Keratinocyte (primary cell): ENCODE data around the gene SBSN. TPM values are rescaled to one million over a fixed set of nuclear protein-coding genes. Genes with fewer than 3 reads are reported as not detected.
A peak's percentile ranks its signal among the peaks of the same experiment; 100 is the strongest.

Experiments
- DNase-seq: peaks from one replicate; pipeline ENCODE4 v3.0.0-alpha.2; 2011; ENCODE audit warnings: low read depth, missing footprints, low spot score
- FAIRE-seq: peaks from 2 replicates; lab custom pipeline; 2011; peaks lifted over from hg19 to GRCh38; lab: Jason Lieb, UNC
- H2AFZ ChIP-seq: 2 replicates; pipeline ENCODE4 v1.6.0; 2012; ENCODE audit warnings: low read length, control low read depth, inconsistent platforms; ENCODE audit not compliant: control insufficient read depth
- H3K27ac ChIP-seq: 2 replicates; pipeline ENCODE4 v1.5.1; 2011; ENCODE audit warnings: low read length; ENCODE audit not compliant: control insufficient read depth, insufficient read depth
- H3K27me3 ChIP-seq: 3 replicates; pipeline ENCODE4 v1.6.0; 2011; ENCODE audit warnings: low read length; ENCODE audit not compliant: control insufficient read depth, insufficient read depth; ENCODE audit errors: extremely low read depth
- H3K36me3 ChIP-seq, 2 experiments: 2 replicates in 1 of 2; 3 replicates in 1 of 2; pipeline ENCODE4 v1.5.1; 2011; ENCODE audit warnings: low read length in 2 of 2, mild to moderate bottlenecking in 1 of 2; ENCODE audit not compliant: control insufficient read depth in 2 of 2, insufficient read depth in 2 of 2; ENCODE audit errors: extremely low read depth in 1 of 2
- H3K4me1 ChIP-seq: 3 replicates; pipeline ENCODE4 v1.5.1; 2011; ENCODE audit warnings: low read length; ENCODE audit not compliant: control insufficient read depth, insufficient read depth; ENCODE audit errors: extremely low read depth
- H3K4me2 ChIP-seq: 3 replicates; pipeline ENCODE4 v1.6.0; 2011; ENCODE audit warnings: low read depth, low read length; ENCODE audit not compliant: control insufficient read depth, insufficient read depth; ENCODE audit errors: extremely low read depth
- H3K4me3 ChIP-seq, 3 experiments: fragments of 200-600 bp in 1 of 3; sonication (generic) in 1 of 3; 2 replicates in 2 of 3; 3 replicates in 1 of 3; pipeline ENCODE4 v1.5.1; 2011 to 2016; ENCODE audit warnings: low read length in 3 of 3, mild to moderate bottlenecking in 3 of 3, control low read depth in 2 of 3, inconsistent platforms in 1 of 3, low read depth in 1 of 3, mixed read lengths in 1 of 3, mixed run types in 1 of 3, moderate library complexity in 1 of 3; ENCODE audit not compliant: control insufficient read depth in 2 of 3, insufficient read depth in 2 of 3; ENCODE audit errors: extremely low read depth in 1 of 3
- H3K79me2 ChIP-seq: 2 replicates; pipeline ENCODE4 v1.6.0; 2012; ENCODE audit warnings: low read length; ENCODE audit not compliant: control insufficient read depth, insufficient read depth
- H3K9ac ChIP-seq: 3 replicates; pipeline ENCODE4 v1.6.0; 2011; ENCODE audit warnings: low read length; ENCODE audit not compliant: control insufficient read depth, insufficient read depth; ENCODE audit errors: extremely low read depth
- H3K9me1 ChIP-seq: 3 replicates; pipeline ENCODE4 v1.6.0; 2011; ENCODE audit warnings: low read length; ENCODE audit not compliant: control insufficient read depth, insufficient read depth; ENCODE audit errors: extremely low read depth
- H3K9me3 ChIP-seq: 2 replicates; pipeline ENCODE4 v1.5.1; 2012; ENCODE audit warnings: low read depth, low read length; ENCODE audit not compliant: control insufficient read depth
- H4K20me1 ChIP-seq: 3 replicates; pipeline ENCODE4 v1.6.0; 2011; ENCODE audit warnings: low read length; ENCODE audit not compliant: control insufficient read depth, insufficient read depth; ENCODE audit errors: extremely low read depth
- CTCF ChIP-seq, 3 experiments: IDR thresholded peaks in 1 of 3; conservative IDR thresholded peaks in 1 of 3; optimal IDR thresholded peaks in 1 of 3; 2 replicates in 2 of 3; 3 replicates in 1 of 3; pipeline versions ENCODE3 to v1.5.1; 2011; ENCODE audit warnings: low read length in 3 of 3, mild to moderate bottlenecking in 3 of 3, moderate library complexity in 2 of 3, control low read depth in 1 of 3, inconsistent platforms in 1 of 3; ENCODE audit not compliant: insufficient read depth in 2 of 3; ENCODE audit errors: extremely low read depth in 1 of 3
- EZH2 ChIP-seq: IDR thresholded peaks from one replicate; pipeline ENCODE4 v1.6.1; 2012; ENCODE audit warnings: inconsistent platforms, mild to moderate bottlenecking, low read length, moderate library complexity
- dilution Hi-C: fragments of 300-500 bp; cut with MboI; formaldehyde crosslinking; loops from one replicate; pipeline ENCODE4 v1.7.0; 2020; ENCODE audit warnings: low sequenced_read_pairs; ENCODE audit not compliant: extremely low pct_ligation_motif_present
- polyA plus RNA-seq, 5 experiments: library from polyadenylated mRNA; depleted of rRNA in 3 of 5; stranded (reverse) in 3 of 5; stranded (forward) in 1 of 5; unstranded in 1 of 5; fragments of >200 nt; gene quantifications; 1 replicate in 1 of 5; 2 replicates in 3 of 5; 3 replicates in 1 of 5; pipeline versions ENCODE4 v1.2.1 to v1.2.3, GENCODE V29; 2011 to 2012; ENCODE audit warnings: missing spikeins in 2 of 5, low read depth in 1 of 5, low replicate concordance in 1 of 5

Gene SBSN
- polyA plus RNA-seq, 1 donor (not counting 4 experiments of a cell fraction or from before 2014, with no cell fraction given), result 49.0 TPM

GRCh38 chr19:35531291-35531690 lies 3.2 kb upstream of the SBSN start:
- no peaks in the 10 kb centered on the region for H3K4me1 ChIP-seq
- TF ChIP-seq CTCF (optimal IDR thresholded peaks at IDR 0.05 in 1 of 3, IDR thresholded peaks at IDR 0.05 in 1 of 3, conservative IDR thresholded peaks at IDR 0.05 in 1 of 3; ENCODE audit: extremely low read depth in 1 of 3, insufficient read depth in 2 of 3, low read length in 3 of 3) (no peak), EZH2 (no peak)
- H3K9me1 ChIP-seq, result no peaks in the 10 kb centered on the region
- no peaks in the 10 kb centered on the region for H4K20me1 ChIP-seq
- DNase-seq, result no peak
- no peaks in the 10 kb centered on the region for H3K9me3 ChIP-seq
- H3K27ac ChIP-seq, result no peak overlapping the region
- FAIRE-seq, result no peak
- H3K79me2 ChIP-seq, result no peaks in the 10 kb centered on the region
- no peak overlapping the region for H2AFZ ChIP-seq
- no peak overlapping the region for H3K9ac ChIP-seq
- H3K27me3 ChIP-seq, result peaks cover 30% of the 10 kb centered on the region
- dilution Hi-C loops, result no loop called here
- no peak overlapping the region for H3K4me2 ChIP-seq
- no peaks in the 10 kb centered on the region for H3K36me3 ChIP-seq
- no peak overlapping the region for H3K4me3 ChIP-seq

DNA sequence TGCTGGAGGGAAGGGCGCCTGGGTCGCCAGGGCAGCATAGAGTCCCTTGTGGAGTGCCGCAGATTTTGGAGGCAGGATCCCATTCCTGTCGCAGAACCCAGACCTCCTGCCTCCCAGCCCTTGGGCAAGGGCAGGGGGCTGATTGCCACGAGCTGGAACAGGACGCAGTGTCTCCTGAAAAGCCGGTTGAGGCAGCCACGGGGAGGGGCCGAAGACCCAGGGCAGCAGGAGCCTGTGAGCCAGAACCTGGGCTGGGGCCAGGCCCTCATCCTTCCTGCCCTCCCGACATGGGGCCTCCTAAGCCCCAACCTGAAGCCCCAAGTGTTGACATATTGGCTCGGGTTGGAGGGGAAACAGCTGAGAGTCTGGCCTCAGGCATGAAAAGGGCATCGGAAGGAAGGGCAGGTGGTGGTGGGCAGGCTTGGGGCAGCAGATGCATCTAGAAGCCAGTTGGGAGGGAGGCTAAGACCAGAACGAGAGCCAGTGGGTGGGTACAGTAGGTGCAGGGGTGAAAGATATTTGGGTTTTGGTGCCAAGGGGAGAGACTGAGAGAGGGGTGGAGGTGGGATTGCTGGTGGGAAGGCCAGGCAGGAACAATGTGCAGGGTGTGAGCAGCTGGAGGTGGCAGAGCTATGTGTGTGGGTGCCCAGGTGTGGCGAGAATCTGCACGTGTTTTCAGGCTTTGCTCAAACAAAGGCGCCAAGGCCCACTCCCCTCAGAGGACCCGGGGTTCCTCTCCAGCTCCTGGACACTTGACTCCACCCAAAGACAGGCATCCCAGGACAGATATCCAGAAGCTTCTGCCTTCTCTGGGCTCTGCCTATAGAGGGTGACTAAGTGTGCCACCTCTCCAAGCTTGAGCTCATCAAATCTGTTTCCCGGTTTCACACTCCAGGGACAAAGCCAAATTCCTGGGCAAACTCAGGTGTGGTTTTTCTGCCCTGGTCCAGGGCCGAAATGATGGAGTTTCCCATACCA lies 1.4 kb upstream of the SBSN start:
- Histone ChIP-seq H2AFZ (no peak overlapping the region), H3K27ac (no peak overlapping the region), H3K4me3 (no peak overlapping the region), H3K9me3 (no peaks in the 10 kb centered on the region), H3K27me3 (peaks cover 29% of the 10 kb centered on the region), H3K36me3 (no peaks in the 10 kb centered on the region), H3K9me1 (no peaks in the 10 kb centered on the region), H4K20me1 (no peaks in the 10 kb centered on the region), H3K79me2 (no peaks in the 10 kb centered on the region), H3K4me1 (no peaks in the 10 kb centered on the region), H3K9ac (no peak overlapping the region), H3K4me2 (no peak overlapping the region)
- dilution Hi-C loops, result no loop called here
- FAIRE-seq (no peak), DNase-seq (no peak)
- TF ChIP-seq CTCF (optimal IDR thresholded peaks at IDR 0.05 in 1 of 3, IDR thresholded peaks at IDR 0.05 in 1 of 3, conservative IDR thresholded peaks at IDR 0.05 in 1 of 3; ENCODE audit: extremely low read depth in 1 of 3, insufficient read depth in 2 of 3, low read length in 3 of 3) (no peak), EZH2 (peak; percentile 16)
